ENCODE measurements around the gene ERRFI1.

ERRFI1 gene

DNA sequence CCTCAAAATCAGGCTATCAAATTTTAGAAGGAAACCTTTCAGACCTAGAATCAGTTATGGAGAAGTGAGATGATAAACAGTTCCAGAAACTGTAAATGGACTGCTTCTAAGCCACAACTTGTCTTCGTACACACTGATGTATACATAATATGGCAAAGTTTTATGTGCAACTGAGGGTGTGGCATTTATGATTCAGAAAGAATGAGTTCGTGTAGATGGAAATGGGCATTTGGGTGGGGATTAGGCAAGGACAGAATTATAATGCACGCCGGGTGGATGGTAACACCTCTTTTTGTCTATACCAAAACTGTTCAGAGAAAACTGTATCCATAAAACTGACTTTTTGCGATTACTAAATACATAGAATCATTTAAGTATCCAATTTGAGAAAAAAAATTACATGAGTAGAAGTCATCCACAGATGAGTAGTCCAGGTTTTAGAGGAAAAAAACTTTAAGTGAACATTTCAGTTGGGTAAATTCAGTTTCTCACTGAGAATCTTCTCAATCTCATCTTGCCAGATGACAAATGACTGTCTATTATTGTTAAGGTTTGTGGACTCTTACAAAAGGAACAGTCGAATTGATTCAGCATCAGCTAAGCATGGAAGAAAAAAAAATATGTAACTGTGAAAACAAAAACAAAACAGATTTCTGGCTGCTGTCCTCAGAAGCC, 22.5 kb downstream of the ERRFI1 start:
- no peak for DNase-seq (ENCODE audit: low spot score)

DNA sequence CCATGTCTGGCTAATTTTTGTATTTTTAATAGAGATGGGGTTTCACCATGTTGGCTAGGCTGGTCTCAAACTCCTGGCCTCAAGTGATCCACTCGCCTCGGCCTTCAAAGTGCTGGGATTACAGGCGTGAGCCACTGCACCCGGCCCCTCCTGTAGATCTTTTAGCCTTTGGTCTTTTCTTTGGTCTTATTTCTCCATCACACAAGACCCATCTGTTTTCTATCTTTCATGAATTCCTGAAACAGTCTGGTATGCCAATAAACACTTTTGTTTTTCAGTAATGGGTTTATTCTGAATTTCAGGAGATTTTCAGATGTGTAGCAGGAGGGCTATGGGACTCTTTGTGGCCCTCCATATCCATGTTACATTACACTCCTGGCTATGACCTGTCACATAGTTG, 23.2 kb downstream of the ERRFI1 start:
- no peak for DNase-seq (ENCODE audit: low spot score)

DNA sequence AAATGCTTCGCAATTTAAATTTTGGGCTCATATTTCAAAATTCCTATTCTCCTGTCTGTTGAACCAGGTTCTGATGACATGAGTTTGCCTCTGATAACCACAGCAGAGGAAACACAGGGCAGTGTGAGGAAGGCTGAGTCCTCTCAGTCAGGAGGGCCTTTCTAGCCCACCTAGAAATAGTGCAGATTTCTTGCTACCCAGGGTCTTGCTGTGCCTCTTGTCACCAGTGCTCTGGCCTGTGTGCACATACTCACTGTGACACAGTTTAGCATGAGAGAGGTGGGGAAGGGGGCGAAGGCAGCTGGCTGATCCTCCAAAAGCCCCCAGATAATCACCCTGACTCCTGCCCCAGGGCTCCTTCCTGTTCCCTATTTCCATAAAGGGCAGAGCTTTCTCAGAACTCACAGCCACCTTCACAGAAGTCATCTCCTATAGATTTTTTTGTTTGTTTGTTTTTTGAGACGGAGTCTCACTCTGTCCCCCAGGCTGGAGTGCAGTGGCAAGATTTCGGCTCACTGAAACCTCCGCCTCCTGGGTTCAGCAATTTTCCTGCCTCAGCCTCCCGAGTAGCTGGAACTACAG, 23.7 kb downstream of the ERRFI1 start:
- DNase-seq (ENCODE audit: low spot score) = no peak

DNA sequence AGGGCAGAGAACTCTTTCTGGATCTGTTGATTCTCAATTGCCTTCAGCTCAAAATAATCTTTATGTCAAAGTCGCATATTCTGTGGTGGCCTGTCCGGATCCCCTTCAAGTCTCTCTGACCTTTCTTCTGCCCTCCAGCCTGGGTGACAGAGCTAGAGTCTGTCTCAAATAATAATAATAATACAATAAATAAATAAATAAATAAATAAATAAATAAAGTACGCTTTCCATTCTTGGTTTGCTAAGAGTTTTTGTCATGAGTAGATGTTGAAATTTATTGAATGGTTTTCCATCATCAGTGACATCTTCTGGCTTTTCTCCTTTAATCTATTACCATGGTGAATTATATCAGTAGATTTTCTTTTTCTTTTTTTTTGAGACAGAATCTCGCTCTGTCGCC, 30.7 kb downstream of the ERRFI1 start:
- no peak for DNase-seq (ENCODE audit: low spot score)

DNA sequence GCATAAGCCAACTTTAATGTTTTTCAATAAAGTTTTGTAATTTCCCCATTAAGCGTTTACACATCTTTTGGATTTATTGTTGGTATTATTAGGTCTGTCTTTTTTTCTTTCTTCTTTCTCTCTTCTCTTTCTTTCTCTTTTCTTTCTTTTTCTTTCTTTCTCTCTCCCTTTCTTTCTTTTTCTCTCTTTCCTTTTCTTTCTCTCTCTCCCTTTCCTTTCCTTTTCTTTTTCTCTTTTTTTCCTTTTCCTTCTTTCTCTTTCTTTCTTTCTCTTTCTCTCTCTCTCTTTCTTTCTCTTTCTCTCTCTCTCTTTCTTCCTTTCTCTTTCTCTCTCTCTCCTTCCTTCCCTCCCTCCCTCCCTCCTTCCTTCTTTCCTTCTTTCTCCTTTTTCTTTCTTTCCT, 31.3 kb downstream of the ERRFI1 start:
- no peak for DNase-seq (ENCODE audit: low spot score)

DNA sequence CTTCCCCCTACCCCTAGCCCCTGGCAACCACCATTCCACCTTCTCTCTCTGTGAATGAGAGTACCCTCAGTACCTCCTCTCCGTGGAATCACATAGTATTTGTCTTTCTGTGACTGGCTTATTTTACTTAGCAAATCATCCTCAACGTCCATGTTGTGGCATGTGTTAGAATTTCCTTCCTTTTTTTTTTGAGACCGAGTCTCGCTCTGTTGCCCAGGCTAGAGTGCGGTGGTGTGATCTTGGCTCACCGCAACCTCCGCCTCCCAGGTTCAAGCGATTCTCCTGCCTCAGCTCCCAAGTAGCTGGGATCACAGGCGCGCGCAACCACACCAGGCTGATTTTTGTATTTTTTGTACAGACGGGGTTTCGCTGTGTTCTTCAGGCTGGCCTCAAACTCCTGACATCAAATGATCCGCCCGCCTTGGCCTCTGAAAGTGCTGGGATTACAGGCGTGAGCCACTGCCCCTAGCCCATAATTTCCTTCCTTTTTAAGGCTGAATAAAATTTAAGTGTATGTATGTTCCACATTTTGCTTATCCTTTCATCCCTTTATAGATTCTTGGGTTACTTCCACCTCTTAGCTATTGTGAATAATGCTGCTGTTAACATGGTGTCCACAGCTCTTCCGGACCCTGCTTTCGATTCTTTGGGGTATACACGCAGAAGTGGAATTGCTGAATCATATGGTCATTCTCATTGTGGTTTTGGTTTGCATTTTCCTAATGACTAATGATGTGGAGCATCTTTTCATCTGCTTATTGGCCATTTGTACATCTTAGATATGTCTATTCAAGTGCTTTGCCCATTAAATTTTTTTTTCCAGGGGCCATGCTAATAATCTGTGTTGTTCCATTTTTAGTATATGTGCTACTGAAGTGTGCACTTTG, 32.3 kb downstream of the ERRFI1 start:
- DNase-seq (ENCODE audit: low spot score) = no peak

DNA sequence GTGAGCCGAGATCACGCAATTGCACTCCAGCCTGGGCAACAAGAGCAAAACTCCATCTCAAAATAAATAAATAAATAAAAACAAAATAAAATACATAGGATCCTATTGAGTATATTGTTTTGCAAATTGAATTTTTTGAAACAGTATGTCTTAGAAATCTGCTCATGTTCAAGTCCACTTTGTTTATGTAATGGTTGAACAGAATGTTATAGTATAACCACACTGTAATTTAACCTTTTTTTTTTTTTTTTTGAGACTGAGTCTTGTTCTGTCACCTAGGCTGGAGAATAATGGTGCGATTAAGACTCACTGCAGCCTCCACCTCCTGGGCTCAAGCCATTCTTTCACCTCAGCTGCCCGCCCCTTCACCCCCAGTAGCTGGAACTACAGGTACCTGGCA, 33.2 kb downstream of the ERRFI1 start:
- DNase-seq (ENCODE audit: low spot score) = no peak

DNA sequence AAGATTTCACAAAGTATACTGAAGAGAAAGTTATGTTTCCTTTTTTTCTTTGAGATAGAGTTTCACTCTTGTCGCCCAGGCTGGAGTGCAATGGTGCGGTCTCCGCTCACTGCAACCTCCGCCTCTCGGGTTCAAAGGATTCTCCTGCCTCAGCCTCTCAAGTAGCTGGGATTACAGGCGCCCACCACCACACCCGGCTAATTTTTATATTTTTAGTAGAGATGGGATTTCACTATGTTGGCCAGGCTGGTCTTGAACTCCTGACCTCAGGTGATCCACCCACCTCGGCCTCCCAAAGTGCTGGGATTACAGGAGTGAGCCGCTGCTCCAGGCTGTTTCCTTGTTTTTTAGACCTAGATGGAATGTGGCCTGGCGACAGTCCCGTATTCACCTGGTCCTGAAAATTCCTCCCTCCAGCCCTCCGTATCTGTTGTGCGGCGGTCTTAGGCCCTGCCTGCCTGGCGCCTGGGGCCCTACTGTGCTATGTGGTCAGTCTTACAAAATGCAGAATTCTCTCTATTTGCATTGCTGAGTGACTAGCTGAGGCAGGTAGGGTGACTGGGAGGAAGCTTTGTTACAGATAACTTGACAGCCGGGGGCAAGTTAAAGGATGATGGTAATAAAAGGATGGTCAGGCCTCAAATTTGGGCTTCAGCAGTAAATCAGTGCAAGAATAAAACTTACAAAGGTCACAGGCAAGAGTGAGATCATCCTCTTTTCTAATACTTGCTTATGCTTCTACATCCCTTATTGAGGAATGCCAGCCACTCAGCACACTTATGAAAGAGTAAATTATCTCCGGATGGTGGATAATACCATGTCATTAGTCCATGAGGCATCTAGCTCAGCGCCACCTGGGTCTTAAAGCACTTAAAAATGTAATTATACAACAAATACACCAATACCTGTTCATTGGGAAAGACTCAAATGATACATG, 34.3 kb downstream of the ERRFI1 start:
- no peak for DNase-seq (ENCODE audit: low spot score)

DNA sequence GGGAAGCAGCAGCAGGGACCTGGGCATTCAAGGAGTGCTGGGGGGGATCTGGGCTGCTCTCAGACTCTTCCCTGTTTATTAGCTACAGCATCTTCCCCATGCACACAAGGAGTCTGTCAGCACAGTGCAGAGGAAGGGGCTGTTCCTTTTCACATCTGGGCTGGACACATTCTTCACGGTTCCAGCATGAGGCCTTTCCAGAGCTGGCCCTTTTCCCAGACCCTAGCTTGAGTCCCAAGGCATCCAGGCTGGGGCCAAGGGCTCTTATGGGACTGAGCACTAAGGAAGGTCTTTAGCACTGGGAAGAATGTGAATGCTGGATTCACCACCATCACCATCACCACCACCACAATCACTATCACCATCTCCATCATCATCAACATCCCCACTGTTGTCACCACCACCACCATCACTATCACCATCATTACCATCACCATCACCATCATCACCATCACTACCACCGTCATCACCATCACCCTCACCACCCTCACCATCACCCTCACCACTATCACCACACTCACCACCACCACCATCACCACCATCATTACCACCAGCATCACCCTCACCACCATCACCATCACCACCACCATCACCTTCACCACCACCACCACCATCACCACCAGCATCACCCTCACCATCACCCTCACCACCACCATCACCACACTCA, 36.2 kb downstream of the ERRFI1 start:
- DNase-seq (ENCODE audit: low spot score) = no peak

DNA sequence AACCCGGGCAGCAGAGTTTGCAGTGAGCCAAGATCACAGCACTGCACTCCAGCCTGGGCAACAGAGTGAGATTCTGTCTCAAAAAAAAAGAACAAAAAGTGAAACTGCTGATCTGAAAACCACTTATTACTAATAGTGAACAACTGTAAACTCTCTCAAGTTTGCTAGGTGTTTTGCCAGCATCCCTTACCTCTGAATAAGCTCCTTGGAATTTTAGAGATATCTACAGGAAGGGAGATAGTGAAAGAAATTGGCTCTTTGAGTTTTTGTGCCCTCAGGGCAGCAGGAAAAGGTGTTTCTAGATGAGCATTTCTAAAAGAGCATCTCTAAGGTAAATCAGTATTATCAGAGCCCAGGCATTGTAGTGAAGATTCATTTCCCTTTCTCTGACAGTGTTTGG, 37.5 kb downstream of the ERRFI1 start:
- no peak for DNase-seq (ENCODE audit: low spot score)

DNA sequence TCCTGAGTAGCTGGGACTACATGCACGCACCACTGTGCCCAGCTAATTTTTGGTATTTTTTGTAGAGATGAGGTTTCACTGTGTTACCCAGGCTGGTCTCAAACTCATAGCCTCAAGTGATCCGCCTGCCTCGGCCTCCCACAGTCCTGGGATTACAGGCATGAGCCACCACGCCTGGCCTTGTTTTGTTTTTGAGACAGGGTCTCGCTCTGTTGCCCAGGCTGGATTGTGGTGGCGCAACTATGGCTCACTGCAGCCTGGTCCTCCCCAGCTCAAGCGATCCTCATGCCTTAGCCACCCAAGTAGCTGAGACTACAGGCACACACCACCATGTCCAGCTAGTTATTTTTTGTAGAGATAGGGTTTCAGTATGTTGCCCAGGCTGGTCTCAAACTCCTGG, 38.6 kb downstream of the ERRFI1 start:
- DNase-seq (ENCODE audit: low spot score) = no peak

DNA sequence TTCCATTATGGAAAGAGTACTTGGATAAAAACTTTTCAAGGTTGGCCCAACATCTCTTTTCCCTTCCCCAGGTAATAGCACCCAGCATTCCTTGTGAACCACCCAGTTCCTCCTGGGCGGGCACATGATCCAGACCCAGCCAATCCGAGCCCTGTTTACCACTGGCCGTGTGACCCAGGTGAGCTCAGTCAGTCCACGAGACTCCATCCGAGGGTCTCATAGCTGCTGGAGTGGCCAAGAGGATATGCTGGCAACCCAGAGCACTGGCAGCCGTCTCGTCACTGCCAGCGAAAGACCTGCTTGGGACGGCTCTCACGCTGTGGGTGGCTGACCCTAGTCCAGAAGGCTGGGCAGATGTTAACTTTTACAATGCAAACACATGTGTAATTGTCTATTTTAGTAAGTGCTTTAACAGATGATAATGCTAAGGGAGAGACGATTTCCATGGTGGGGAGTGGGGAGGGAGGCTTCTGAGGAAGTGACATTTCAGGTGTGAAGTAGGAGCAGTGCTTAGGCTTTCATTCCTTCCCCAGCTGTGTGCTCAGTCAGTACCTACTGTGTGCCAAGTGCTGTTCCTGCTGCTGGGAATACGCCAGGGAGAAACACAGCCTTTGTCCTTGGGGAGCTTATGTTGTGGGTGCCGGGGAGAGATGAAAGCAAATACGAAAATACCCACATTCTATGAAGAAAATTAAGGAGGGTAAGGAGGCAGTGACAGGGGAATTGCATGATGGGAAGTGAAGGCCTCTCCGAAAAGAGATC, 40.1 kb downstream of the ERRFI1 start:
- no peak for DNase-seq (ENCODE audit: low spot score)

DNA sequence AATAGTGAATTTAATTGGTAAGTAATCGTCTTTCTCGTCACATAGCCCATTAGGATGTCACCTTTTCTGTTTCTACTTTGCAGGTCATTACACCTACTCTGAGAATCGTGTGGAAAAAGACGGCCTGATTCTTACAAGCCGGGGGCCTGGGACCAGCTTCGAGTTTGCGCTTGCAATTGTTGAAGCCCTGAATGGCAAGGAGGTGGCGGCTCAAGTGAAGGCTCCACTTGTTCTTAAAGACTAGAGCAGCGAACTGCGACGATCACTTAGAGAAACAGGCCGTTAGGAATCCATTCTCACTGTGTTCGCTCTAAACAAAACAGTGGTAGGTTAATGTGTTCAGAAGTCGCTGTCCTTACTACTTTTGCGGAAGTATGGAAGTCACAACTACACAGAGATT, 41.3 kb downstream of the ERRFI1 start:
- DNase-seq (ENCODE audit: low spot score) = no peak

DNA sequence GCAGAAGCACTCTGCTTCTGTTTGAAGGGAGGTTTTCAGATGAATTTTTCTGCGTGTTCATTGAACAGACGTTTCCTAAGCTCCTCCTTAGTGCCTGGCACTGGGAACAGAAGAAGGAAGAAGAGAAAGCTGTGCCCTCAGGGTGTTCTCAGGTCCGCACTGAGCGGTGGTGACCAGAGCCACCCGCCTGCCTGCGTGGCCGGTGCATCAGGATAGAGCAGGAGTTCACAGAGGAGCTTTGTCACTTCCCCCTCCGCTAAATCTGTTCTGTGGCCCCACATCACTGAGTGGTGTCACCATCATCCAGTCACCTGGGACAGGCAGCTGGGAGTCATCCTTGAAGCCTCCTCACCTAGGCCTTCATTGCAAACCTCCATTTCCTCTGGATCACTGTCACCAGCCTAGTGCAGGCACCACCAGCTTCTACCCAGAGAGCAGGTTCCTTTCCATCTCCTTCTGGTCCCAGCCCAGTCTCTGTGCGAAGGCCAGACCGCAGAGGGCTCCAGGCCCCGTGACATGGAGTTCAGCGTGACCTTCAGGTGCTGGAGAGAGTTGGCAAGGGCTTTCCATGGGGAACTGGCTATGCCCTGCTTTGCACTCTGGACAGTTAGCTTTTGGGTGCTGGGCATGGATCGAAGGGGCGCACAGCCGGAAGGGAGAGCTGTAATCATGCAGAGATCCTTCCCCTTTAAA, 42.9 kb downstream of the ERRFI1 start:
- DNase-seq (ENCODE audit: low spot score) = no peak

DNA sequence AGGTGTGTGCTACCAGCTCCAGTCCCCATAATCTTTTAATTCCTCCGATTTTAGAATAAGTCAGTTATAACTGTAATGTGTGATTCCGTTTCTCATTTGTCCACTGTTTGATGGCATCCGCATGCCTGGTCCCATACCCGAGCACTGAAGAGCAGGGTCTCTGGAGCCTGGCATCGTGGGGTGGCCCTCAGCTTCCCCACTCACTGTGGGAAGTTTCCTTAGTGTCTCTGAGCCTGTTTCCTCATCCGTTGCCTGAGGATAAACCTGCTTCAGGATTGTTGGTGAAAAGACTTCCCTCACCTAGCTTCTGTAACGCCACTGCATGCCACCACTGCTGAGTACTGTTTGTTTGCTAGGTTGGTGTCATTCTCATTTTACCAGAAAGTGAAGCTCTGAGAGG, 45.1 kb downstream of the ERRFI1 start:
- DNase-seq (ENCODE audit: low spot score) = no peak

DNA sequence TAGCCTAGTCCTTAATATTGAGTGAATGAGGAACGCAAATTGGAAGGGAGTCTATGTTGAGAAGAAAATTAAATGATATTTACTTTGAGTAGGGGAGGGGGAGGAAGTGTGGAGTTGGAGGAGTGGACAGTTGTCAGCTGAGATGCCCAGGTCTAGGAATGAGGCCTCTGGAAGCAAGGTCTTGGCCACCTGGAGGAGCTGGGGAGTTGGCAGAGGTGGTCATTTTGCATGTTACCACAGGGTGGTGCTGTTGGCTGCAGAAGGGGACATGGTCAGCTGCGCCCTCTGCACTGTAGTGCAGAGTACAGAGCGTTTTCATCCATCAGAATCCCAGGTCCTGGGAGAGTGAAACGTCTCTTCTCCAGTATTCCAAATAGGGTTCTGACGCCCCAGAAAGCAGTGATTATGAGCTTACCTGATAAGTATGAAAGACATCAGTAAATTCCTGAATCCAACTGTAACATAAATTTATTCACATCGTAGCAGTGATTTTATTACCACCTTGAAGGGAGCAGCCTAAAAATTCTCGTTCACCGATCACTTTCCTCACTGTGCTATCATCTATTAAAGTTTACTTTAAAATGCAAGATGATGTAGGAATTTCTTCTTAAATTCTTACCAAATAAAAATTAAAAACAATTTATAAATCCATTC, 50.8 kb downstream of the ERRFI1 start:
- peak; percentile 79 for DNase-seq (ENCODE audit: low spot score)

DNA sequence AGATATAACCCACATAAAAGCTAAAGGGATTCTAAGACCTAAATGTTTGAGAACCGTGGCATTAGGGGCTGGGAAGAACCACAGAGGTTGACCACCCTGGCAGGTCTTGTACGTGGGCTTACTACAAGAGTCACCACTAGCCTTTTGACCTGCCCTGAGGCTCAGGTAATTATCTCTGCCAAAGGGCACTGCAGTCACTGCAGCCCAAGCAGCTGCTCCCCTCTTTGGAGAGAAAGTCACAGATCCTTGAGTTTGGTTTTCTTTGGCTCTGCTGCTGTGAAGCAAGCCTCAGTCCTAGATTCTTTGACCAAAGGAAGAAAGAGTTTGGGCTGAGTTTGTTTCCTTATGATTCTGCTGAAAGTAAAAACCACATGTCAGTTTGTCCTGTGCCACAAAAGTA, 53.0 kb downstream of the ERRFI1 start:
- no peak for DNase-seq (ENCODE audit: low spot score)

DNA sequence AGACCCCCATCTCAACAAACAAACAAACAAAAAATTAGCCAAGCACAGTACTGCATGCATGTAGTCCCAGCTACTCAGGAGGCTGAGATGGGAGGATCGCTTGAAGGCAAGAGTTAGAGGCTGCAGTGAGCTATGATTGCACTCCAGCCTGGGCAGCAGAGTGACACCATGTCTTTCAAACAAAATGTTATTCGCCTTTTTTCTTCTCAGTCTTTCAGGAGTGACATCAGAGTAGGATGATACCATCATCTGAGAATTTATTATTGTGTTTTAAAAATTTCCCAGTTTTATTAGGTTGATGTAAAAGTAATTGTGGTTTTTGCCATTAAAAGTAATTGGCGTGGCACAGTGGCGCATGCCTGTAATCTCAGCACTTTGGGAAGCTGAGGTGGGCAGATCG, 53.8 kb downstream of the ERRFI1 start:
- DNase-seq (ENCODE audit: low spot score) = no peak

DNA sequence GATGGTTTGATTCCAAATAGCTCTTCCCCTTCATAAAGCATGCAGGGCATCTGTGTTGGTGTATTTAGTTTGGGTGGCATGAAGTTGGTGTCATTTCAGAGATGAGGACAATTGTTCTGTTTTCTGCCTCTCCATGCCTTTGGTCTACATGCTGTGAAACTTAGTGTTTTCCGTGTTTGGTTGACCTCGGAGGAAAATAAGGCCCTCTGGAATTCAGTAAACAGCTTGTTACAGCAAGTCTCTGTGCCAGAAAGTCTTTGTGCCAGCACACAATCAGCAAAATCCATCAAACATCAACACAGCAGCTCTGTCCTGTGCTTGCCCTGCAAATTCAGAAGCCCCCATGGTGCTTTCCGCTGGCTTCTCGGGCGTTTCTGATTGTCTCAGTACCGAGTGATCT, 55.1 kb downstream of the ERRFI1 start:
- DNase-seq (ENCODE audit: low spot score) = no peak

DNA sequence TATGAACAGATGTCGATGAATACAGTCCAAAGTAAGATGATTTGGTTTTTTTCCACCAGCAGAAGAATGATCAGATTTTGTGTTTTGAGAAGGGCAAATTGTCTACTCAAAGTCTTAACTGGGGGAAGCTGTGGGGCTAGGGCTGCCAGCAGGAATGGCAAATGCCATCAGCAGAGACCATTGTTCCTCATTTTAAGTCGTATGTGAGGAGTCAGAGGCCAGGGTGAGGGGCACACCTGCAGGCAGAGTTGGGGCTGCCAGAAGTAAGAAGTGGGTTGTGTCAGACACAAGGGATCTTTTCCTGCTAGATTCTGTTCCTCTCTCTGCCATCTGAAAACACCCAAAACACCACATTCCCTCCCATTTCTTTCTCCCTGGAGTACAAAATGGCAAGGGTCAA, 55.9 kb downstream of the ERRFI1 start:
- DNase-seq (ENCODE audit: low spot score) = no peak

All from NAMALWA (cell line).